Left kidney (tissue), 2 donors: ENCODE data around the gene TAF8. TPM values are rescaled to one million over a fixed set of nuclear protein-coding genes. Genes with fewer than 3 reads are reported as not detected.

Experiments
- DNase-seq: peaks from one replicate; pipeline ENCODE4 v3.0.0-alpha.2; 2013
- polyA plus RNA-seq: library from polyadenylated mRNA; unstranded; fragments of 120-200 nt; gene quantifications from one replicate; pipeline ENCODE4 v1.2.1, GENCODE V29; 2013; ENCODE audit not compliant: insufficient read length

The TAF8 gene
- polyA plus RNA-seq, 1 donor = 27.7 TPM

- DNase-seq = no peak
These were observed 45.6 kb downstream of the TAF8 start for GRCh38 chr6:42095776-42096541.

GRCh38 chr6:42099340-42100028, 49.2 kb downstream of the TAF8 start:
- no peak for DNase-seq

GRCh38 chr6:42100029-42100901, 49.9 kb downstream of the TAF8 start:
- DNase-seq = no peak

- DNase-seq = no peak
These were observed 50.9 kb downstream of the TAF8 start for GRCh38 chr6:42101186-42101657.

GRCh38 chr6:42103216-42103615, 52.9 kb downstream of the TAF8 start:
- DNase-seq = no peak

DNA sequence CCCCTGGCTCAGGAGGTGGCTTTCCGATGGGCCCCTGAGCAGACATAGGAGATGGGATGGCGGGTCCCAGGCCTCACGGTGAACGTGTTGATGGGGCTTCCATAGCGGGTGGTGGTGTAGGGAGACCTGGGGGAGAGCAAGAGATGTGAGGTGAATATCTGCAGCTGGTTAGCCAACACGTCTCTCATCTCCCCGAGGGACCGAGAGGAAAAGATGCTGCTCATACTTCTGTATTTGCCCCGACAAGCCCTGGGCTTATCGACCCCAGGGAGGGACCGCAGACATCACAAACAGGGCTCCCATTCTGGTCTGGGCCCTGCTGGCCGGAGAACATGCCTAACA, 53.4 kb downstream of the TAF8 start:
- DNase-seq = no peak

DNA sequence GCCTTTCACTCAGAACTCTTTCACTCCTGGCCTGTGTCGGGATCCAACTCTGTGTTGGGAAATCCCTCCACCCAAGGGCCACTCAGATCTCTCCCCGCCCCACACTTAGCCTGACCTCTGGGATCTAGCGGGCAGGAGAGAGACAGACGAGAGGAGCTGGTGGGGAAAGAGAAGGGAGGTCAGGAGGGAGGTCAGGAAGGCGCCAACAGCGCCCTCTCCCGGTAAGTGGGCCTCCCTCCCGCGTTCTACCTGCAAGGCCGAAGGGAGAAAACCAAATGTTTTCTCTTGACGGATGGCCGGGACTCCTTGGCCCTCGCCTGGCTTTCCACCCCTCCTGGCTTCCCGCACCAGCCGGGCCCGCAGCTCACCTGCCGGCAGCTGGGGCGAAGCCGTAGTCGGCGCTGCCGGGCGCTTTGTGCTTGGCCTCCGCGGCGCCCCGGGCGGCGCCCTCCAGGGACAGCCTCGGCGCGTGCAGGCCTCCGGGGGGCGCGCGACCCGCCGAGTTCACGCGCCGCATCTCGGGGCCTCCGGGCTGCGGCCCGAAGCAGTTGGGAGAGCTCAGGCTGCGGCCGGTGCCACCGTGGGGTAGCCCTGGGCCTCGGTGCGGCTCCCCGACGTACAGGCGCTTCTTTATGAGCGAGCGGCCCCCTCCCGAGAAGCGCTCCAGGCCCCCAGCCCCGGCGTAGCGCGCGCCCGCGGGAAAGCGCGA, 53.9 kb downstream of the TAF8 start:
- DNase-seq = peak; percentile 67

DNA sequence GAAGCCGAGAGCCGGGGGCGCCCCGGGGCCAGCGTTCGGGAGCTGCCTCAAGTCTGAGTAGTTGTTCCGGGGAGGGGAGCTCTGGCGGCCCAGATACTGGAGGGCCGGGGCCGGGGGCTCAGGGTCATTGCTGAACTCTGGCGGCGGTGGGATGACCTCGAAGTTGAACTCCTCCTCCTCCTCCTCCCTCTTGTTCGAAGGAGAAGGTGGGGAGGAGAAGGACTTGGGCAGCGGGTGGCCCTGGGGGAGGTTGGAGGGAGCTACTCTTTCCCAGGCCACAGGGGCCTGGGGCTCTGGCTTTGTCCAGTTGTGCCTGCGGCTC, 54.4 kb downstream of the TAF8 start:
- DNase-seq = no peak

GRCh38 chr6:42105156-42105648, 54.9 kb downstream of the TAF8 start:
- DNase-seq = no peak

DNA sequence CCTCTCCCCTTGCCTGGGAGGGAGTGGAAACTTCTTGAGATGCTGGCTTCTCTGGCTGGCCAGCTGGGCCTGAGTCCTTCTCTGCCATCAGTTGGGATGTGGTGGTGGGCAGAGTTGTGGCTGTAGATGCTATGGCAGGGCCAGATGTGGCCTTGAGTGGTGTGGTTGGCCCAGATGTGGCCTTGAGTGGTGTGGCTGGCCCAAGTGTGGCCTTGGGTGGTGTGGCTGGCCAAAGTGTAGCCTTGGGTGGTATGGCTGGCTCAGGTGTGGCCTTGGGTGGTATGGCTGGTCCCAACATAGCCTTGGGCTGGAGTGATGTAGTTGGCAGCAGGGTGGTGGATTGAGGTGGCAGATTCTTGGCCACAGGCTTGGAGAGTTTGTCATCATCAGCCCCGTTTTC, 55.4 kb downstream of the TAF8 start:
- no peak for DNase-seq

GRCh38 chr6:42106112-42107023, 56.0 kb downstream of the TAF8 start:
- no peak for DNase-seq

- DNase-seq = no peak
These were observed 57.7 kb downstream of the TAF8 start for GRCh38 chr6:42108071-42108470.

- no peak for DNase-seq
These were observed 60.4 kb downstream of the TAF8 start for GRCh38 chr6:42110683-42111082.

DNA sequence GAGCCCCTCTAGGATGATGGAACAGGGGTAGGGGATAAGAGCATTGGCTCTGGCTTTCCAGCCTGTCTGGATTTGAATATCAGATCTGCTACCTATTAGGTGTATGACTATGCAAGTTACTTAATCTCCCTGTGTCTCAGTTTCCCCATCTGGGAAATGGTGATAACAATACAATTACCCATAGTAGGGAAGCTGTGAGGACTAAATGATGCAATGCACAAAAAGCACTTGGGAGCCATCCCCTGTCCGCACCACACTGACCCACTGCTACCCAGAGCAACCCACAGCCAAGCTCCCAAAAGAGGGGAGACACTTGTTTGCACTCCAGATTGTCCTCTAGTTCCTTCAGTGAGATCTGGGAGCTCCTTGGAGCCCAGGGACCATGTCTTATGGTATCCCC, 62.0 kb downstream of the TAF8 start:
- DNase-seq = no peak

GRCh38 chr6:42113936-42114636, 63.8 kb downstream of the TAF8 start:
- DNase-seq = no peak

GRCh38 chr6:42117843-42118161, 67.5 kb downstream of the TAF8 start:
- no peak for DNase-seq

- no peak for DNase-seq
These were observed 68.1 kb downstream of the TAF8 start for GRCh38 chr6:42118162-42119001.

GRCh38 chr6:42120895-42121865, 70.9 kb downstream of the TAF8 start:
- no peak for DNase-seq
